Loucy (cell line): ENCODE results near the gene FKBP8.

Experiments used
- EZH2phosphoT487 ChIP-seq: fragments of 200-600 bp; IDR thresholded peaks from 2 replicates; pipeline ENCODE4 v1.6.1; 2018; ENCODE audit warnings: antibody characterized with exemption, mild to moderate bottlenecking, moderate library complexity, borderline replicate concordance
- TF ChIP-seq, protein P1 (sequence below): fragments of 200-600 bp; sonication (generic); conservative IDR thresholded peaks from 2 replicates; pipeline ENCODE4 v1.5.1; 2014; ENCODE audit warnings: mild to moderate bottlenecking, antibody characterized with exemption, low read length

DNA sequence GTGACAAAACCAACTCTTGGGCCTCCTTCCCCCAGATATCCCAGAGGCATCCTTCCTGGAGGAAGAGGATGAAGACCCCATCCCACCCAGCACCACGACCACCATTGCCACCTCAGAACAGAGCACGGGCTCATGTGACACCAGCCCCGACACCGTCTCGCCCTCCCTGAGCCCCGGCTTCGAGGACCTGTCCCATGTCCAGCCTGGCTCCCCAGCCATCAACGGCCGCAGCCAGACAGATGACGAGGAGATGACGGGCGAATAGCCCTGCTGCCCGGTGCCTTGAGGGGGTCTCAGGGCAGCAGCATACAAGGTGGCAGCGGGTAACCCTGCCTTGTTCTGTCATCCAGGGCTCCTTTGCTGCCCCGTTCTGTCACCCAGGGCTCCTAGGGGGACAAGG is 25.0 kb upstream of the FKBP8 start:
- TF ChIP-seq, protein P1, sequence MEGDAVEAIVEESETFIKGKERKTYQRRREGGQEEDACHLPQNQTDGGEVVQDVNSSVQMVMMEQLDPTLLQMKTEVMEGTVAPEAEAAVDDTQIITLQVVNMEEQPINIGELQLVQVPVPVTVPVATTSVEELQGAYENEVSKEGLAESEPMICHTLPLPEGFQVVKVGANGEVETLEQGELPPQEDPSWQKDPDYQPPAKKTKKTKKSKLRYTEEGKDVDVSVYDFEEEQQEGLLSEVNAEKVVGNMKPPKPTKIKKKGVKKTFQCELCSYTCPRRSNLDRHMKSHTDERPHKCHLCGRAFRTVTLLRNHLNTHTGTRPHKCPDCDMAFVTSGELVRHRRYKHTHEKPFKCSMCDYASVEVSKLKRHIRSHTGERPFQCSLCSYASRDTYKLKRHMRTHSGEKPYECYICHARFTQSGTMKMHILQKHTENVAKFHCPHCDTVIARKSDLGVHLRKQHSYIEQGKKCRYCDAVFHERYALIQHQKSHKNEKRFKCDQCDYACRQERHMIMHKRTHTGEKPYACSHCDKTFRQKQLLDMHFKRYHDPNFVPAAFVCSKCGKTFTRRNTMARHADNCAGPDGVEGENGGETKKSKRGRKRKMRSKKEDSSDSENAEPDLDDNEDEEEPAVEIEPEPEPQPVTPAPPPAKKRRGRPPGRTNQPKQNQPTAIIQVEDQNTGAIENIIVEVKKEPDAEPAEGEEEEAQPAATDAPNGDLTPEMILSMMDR: no peak
- no peak for TF ChIP-seq EZH2phosphoT487
